Measurements from ENCODE around the gene IDH3B.

Gene IDH3B

GRCh38 chr20:2655331-2656116 lies 8.5 kb downstream of the IDH3B start:
- no peak for FAIRE-seq

GRCh38 chr20:2654831-2655230 lies 9.2 kb downstream of the IDH3B start:
- FAIRE-seq = no peak

GRCh38 chr20:2654384-2654822 lies 9.6 kb downstream of the IDH3B start:
- no peak for FAIRE-seq

GRCh38 chr20:2653556-2654383 lies 10.2 kb downstream of the IDH3B start:
- FAIRE-seq = no peak

- no peak for FAIRE-seq
Observed at GRCh38 chr20:2652724-2653555, 11.1 kb downstream of the IDH3B start.

- no peak for FAIRE-seq
Observed at GRCh38 chr20:2651772-2652723, 12.0 kb downstream of the IDH3B start, which contains the start of gene NOP56. TSS of gene NOP56 (plus strand) at chr20:2652632. CDS start at chr20:2652661, 29 bp downstream.

GRCh38 chr20:2643708-2644107 lies 20.3 kb downstream of the IDH3B start:
- FAIRE-seq = no peak

- no peak for FAIRE-seq
Observed at GRCh38 chr20:2640899-2641298, 23.1 kb downstream of the IDH3B start.

GRCh38 chr20:2640260-2640659 lies 23.8 kb downstream of the IDH3B start:
- no peak for FAIRE-seq

GRCh38 chr20:2637246-2637645 lies 26.8 kb downstream of the IDH3B start:
- FAIRE-seq = no peak

- FAIRE-seq = no peak
Observed at GRCh38 chr20:2633381-2633780, 30.6 kb downstream of the IDH3B start.

- peak; percentile 17 for FAIRE-seq
Observed at GRCh38 chr20:2631228-2631627, 32.8 kb downstream of the IDH3B start.

- FAIRE-seq = no peak
Observed at GRCh38 chr20:2626853-2627541, 37.0 kb downstream of the IDH3B start.

- no peak for FAIRE-seq
Observed at GRCh38 chr20:2625062-2625461, 39.0 kb downstream of the IDH3B start.

- FAIRE-seq = no peak
Observed at GRCh38 chr20:2624190-2624589, 39.8 kb downstream of the IDH3B start.

GRCh38 chr20:2619961-2620595 lies 43.9 kb downstream of the IDH3B start:
- no peak for FAIRE-seq

- no peak for FAIRE-seq
Observed at GRCh38 chr20:2619337-2619736, 44.7 kb downstream of the IDH3B start.

- no peak for FAIRE-seq
Observed at GRCh38 chr20:2618815-2619214, 45.2 kb downstream of the IDH3B start.

- FAIRE-seq = no peak
Observed at GRCh38 chr20:2617099-2617714, 46.8 kb downstream of the IDH3B start.

- FAIRE-seq = no peak
Observed at GRCh38 chr20:2616634-2617033, 47.4 kb downstream of the IDH3B start.

All from TTC549 (cell line).